ENCODE results near the gene RNF186.
"Not testable (repeated sequence)": the region's sequence is repeated elsewhere in the genome, so short reads cannot be mapped to it uniquely, and the experiment has no call there.

RNF186 gene

GRCh38 chr1:19814681-19815503 lies at the start of gene RNF186:
RNF186 (minus strand) TSS chr1:19815283; CDS start chr1:19815101, 182 bp downstream.
- H3K4me1 Mint-ChIP-seq (ENCODE audit: low read depth), result no peaks in the 10 kb centered on the region
- H3K36me3 Mint-ChIP-seq (ENCODE audit: low read depth), result no peaks in the 10 kb centered on the region
- no peak within 1 kb of the TSS for H3K4me3 Mint-ChIP-seq
- no peaks in the 10 kb centered on the region for H3K9me3 Mint-ChIP-seq
- no peak within 1 kb of the TSS for H3K27ac Mint-ChIP-seq
- H3K27me3 Mint-ChIP-seq (ENCODE audit: low read depth), result peaks cover 14% of the 10 kb centered on the region

DNA sequence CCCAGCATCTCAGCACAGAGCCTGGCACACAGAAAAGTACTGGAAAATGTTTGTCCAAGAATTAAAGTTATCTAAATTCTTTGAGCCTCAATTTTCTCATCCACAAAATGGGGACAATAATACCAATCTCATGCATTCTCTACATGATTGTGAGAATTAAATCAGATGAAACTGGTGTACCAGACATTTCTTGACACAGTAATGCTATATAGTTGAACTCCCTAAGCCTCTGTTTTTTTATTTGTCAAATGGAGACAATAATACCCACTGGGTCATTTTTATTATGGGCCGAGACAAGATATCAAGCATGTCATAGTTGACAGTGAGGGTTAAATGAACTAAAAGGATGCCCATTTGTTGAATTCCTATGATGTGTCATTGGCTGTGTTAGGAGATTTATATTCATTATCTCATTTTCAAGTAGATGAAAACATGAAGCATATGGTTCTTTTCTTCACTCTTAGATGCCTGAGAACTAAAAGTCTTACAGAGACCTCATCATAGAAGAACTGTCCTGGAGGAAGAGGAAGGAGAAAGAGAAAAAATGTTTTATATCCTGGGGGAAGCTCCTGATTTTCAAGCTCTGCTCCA lies 49.6 kb upstream of the RNF186 start:
- H3K4me1 Mint-ChIP-seq (ENCODE audit: low read depth), result no peaks in the 10 kb centered on the region
- H3K36me3 Mint-ChIP-seq (ENCODE audit: low read depth), result no peaks in the 10 kb centered on the region
- H3K9me3 Mint-ChIP-seq, result peaks cover 5% of the 10 kb centered on the region
- no peak overlapping the region for H3K27ac Mint-ChIP-seq
- no peak overlapping the region for H3K4me3 Mint-ChIP-seq
- H3K27me3 Mint-ChIP-seq (ENCODE audit: low read depth), result peaks cover 34% of the 10 kb centered on the region

DNA sequence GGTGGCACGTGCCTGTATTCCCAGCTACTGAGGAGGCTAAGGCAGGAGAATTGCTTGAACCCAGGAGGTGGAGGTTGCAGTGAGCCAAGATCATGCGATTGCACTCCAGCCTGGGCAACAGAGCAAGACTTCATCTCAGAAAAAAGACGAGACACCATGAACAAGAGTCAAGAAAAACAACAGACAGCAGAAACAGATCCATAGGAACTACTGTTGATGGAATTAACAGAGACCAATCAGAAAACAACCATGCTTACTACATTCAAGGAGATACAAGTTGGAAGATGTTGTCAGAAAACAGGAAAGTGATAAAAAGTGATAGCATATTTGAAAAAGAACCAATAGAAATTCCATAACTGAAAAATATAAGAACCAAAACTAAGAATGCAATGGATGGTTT lies 47.9 kb upstream of the RNF186 start:
- no peak overlapping the region for H3K27ac Mint-ChIP-seq
- peaks cover 25% of the 10 kb centered on the region for H3K27me3 Mint-ChIP-seq (ENCODE audit: low read depth)
- no peaks in the 10 kb centered on the region for H3K36me3 Mint-ChIP-seq (ENCODE audit: low read depth)
- peaks cover 5% of the 10 kb centered on the region for H3K9me3 Mint-ChIP-seq
- H3K4me1 Mint-ChIP-seq (ENCODE audit: low read depth), result peaks cover 5% of the 10 kb centered on the region
- no peak overlapping the region for H3K4me3 Mint-ChIP-seq

GRCh38 chr1:19861842-19862530 lies 46.9 kb upstream of the RNF186 start:
- peaks cover 23% of the 10 kb centered on the region for H3K27me3 Mint-ChIP-seq (ENCODE audit: low read depth)
- no peak overlapping the region for H3K27ac Mint-ChIP-seq
- H3K36me3 Mint-ChIP-seq (ENCODE audit: low read depth), result no peaks in the 10 kb centered on the region
- peaks cover 5% of the 10 kb centered on the region for H3K4me1 Mint-ChIP-seq (ENCODE audit: low read depth)
- H3K4me3 Mint-ChIP-seq, result no peak overlapping the region
- peaks cover 5% of the 10 kb centered on the region for H3K9me3 Mint-ChIP-seq

DNA sequence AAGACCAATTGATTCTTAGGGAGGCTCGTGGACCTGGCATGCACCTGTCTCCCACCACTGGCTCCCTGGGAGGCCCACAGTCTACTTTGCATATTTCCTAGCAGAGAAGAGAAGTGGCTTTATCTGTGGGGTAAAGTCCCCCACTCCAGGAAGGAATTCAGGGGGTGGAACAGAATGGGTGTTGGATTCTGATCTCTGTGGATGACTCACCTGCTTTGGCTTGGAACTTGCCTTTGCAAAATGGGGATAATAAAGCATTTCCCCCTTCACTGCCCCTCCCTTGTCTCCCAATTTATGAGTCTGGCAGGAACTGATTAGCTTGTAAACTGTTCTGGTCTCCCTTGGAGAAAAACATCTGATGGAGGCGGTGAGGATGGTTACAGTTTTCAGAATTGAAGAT lies 46.0 kb upstream of the RNF186 start:
- peaks cover 16% of the 10 kb centered on the region for H3K27me3 Mint-ChIP-seq (ENCODE audit: low read depth)
- no peak overlapping the region for H3K27ac Mint-ChIP-seq
- H3K4me3 Mint-ChIP-seq, result no peak overlapping the region
- no peaks in the 10 kb centered on the region for H3K36me3 Mint-ChIP-seq (ENCODE audit: low read depth)
- peaks cover 5% of the 10 kb centered on the region for H3K4me1 Mint-ChIP-seq (ENCODE audit: low read depth)
- H3K9me3 Mint-ChIP-seq, result peaks cover 5% of the 10 kb centered on the region

GRCh38 chr1:19860418-19860817 lies 45.3 kb upstream of the RNF186 start:
- Mint-ChIP-seq H3K4me1 (ENCODE audit: low read depth) (peaks cover 5% of the 10 kb centered on the region), H3K27ac (no peak overlapping the region), H3K9me3 (peaks cover 5% of the 10 kb centered on the region), H3K27me3 (ENCODE audit: low read depth) (peaks cover 16% of the 10 kb centered on the region), H3K36me3 (ENCODE audit: low read depth) (no peaks in the 10 kb centered on the region), H3K4me3 (no peak overlapping the region)

GRCh38 chr1:19859876-19860275 lies 44.8 kb upstream of the RNF186 start:
- H3K27ac Mint-ChIP-seq, result no peak overlapping the region
- peaks cover 14% of the 10 kb centered on the region for H3K27me3 Mint-ChIP-seq (ENCODE audit: low read depth)
- peaks cover 5% of the 10 kb centered on the region for H3K4me1 Mint-ChIP-seq (ENCODE audit: low read depth)
- H3K9me3 Mint-ChIP-seq, result peaks cover 5% of the 10 kb centered on the region
- no peak overlapping the region for H3K4me3 Mint-ChIP-seq
- no peaks in the 10 kb centered on the region for H3K36me3 Mint-ChIP-seq (ENCODE audit: low read depth)

GRCh38 chr1:19858893-19859292 lies 43.8 kb upstream of the RNF186 start:
- no peak overlapping the region for H3K4me3 Mint-ChIP-seq
- H3K36me3 Mint-ChIP-seq (ENCODE audit: low read depth), result no peaks in the 10 kb centered on the region
- H3K9me3 Mint-ChIP-seq, result peaks cover 5% of the 10 kb centered on the region
- peaks cover 5% of the 10 kb centered on the region for H3K4me1 Mint-ChIP-seq (ENCODE audit: low read depth)
- peaks cover 12% of the 10 kb centered on the region for H3K27me3 Mint-ChIP-seq (ENCODE audit: low read depth)
- no peak overlapping the region for H3K27ac Mint-ChIP-seq

DNA sequence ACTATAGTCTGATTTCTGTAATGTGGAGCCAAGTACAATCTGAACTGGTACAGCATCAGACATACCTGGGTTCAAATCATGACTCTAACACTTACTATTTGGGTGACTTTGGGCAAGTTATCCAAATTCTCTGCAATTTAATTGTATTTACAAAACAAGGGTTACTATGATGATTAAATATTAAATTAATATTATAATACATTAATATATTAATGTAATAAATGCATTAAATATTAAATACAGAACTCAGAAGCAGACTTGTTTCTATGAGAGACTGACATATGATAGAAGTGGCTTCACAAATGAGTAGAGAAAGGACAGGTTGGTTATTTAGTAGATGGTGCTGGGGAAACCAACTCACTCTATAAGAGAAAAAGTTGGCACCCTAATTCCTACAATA lies 39.8 kb upstream of the RNF186 start:
- Mint-ChIP-seq H3K4me1 (ENCODE audit: low read depth) (peaks cover 5% of the 10 kb centered on the region), H3K27me3 (ENCODE audit: low read depth) (peaks cover 7% of the 10 kb centered on the region), H3K27ac (no peak overlapping the region), H3K4me3 (no peak overlapping the region), H3K9me3 (no peaks in the 10 kb centered on the region), H3K36me3 (ENCODE audit: low read depth) (no peaks in the 10 kb centered on the region)

- Mint-ChIP-seq H3K36me3 (ENCODE audit: low read depth) (no peaks in the 10 kb centered on the region), H3K4me1 (ENCODE audit: low read depth) (no peaks in the 10 kb centered on the region), H3K9me3 (no peaks in the 10 kb centered on the region), H3K4me3 (no peak overlapping the region), H3K27ac (no peak overlapping the region), H3K27me3 (ENCODE audit: low read depth) (no peaks in the 10 kb centered on the region)
Observed at GRCh38 chr1:19852036-19852435, 37.0 kb upstream of the RNF186 start.

- H3K4me1 Mint-ChIP-seq (ENCODE audit: low read depth), result no peaks in the 10 kb centered on the region
- H3K27me3 Mint-ChIP-seq (ENCODE audit: low read depth), result peaks cover 7% of the 10 kb centered on the region
- H3K27ac Mint-ChIP-seq, result no peak overlapping the region
- H3K4me3 Mint-ChIP-seq, result no peak overlapping the region
- no peaks in the 10 kb centered on the region for H3K9me3 Mint-ChIP-seq
- H3K36me3 Mint-ChIP-seq (ENCODE audit: low read depth), result no peaks in the 10 kb centered on the region
Observed at GRCh38 chr1:19850214-19850613, 35.1 kb upstream of the RNF186 start.

GRCh38 chr1:19849307-19849706 lies 34.2 kb upstream of the RNF186 start:
- H3K4me3 Mint-ChIP-seq; H3K9me3 Mint-ChIP-seq; H3K36me3 Mint-ChIP-seq (ENCODE audit: low read depth); H3K27ac Mint-ChIP-seq; H3K4me1 Mint-ChIP-seq (ENCODE audit: low read depth): not testable (repeated sequence)
- H3K27me3 Mint-ChIP-seq (ENCODE audit: low read depth), result peaks cover 14% of the 10 kb centered on the region

DNA sequence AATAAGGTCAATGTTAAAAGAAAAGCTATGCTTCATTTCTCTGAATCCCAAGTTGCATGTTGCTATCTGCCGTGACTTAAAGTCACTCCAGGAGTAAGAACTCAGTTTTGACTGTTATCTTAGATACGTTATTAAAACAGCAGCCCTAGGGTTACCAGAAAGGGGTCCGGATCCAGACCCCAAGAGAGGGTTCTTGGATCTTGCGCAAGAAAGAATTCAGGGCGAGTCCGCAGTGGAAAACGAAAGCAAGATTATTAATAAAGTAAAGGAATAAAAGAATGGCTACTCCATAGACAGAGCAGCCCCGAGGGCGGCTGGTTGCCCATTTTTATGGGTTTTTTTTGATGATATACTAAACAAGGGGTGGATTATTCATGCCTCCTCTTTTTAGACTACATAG lies 32.3 kb upstream of the RNF186 start:
- not testable (repeated sequence) for H3K4me1 Mint-ChIP-seq (ENCODE audit: low read depth); H3K36me3 Mint-ChIP-seq (ENCODE audit: low read depth); H3K27ac Mint-ChIP-seq; H3K9me3 Mint-ChIP-seq; H3K4me3 Mint-ChIP-seq
- H3K27me3 Mint-ChIP-seq (ENCODE audit: low read depth), result peaks cover 14% of the 10 kb centered on the region

DNA sequence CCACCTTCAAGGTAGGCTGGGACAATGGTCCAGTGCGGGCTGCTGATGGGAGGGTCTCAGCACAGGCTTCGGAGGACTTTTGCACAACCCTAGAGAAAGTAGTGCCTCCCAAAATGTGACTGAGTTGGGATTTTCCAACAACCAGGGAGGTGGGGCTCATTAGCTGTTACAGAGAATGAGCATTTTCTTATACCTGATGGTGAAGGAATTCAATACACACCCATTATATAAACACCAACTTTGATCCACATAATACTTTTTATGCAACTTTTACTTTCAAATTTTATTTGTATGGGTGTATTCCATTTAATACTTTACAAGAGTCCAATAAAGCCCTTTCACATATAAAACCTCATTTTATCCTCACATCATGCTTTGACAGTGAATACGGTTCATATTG lies 31.3 kb upstream of the RNF186 start:
- H3K36me3 Mint-ChIP-seq (ENCODE audit: low read depth), result no peaks in the 10 kb centered on the region
- H3K27ac Mint-ChIP-seq, result no peak overlapping the region
- peaks cover 14% of the 10 kb centered on the region for H3K27me3 Mint-ChIP-seq (ENCODE audit: low read depth)
- H3K4me3 Mint-ChIP-seq, result no peak overlapping the region
- no peaks in the 10 kb centered on the region for H3K4me1 Mint-ChIP-seq (ENCODE audit: low read depth)
- H3K9me3 Mint-ChIP-seq, result no peaks in the 10 kb centered on the region

DNA sequence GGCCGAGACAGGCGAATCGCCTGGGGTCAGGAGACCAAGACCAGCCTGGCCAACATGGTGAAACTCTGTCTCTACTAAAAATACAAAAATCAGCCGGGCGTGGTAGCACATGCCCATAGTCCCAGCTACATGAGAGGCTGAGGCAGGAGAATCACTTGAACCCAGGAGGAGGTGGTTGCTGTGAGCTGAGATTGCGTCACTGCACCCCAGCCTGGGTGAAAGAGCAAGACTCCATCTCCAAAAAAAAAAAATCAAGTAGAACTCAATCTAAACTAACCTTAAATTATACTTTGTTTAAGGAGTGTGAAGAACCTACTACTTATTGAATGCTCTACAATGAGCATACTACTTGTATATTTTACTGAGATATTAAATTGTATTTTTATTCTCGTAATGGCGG lies 30.5 kb upstream of the RNF186 start:
- Mint-ChIP-seq H3K4me3 (no peak overlapping the region), H3K36me3 (ENCODE audit: low read depth) (no peaks in the 10 kb centered on the region), H3K27ac (no peak overlapping the region), H3K27me3 (ENCODE audit: low read depth) (peaks cover 14% of the 10 kb centered on the region), H3K4me1 (ENCODE audit: low read depth) (no peaks in the 10 kb centered on the region), H3K9me3 (no peaks in the 10 kb centered on the region)

All from T-helper 1 cell treated with Interleukin-12 subunit alpha and Interleukin-12 subunit beta and Interleukin-4 antibody, amounts not matched to agents 30 μg/mL and 1 μg/mL, for 36 hours (primary cell).